Activated CD4-positive, alpha-beta T cell treated with anti-CD3 and anti-CD28 coated beads, Interleukin-2, amount 50 U/mL, for 24 hours (primary cell): ENCODE measurements around the gene ITPR1.
"Not testable (repeated sequence)": the region's sequence is repeated elsewhere in the genome, so short reads cannot be mapped to it uniquely, and the experiment has no call there.

Source experiments
- DNase-seq, 2 donors: peaks; one replicate each; pipeline ENCODE4 v3.0.0-alpha.2; 2020; ENCODE audit warnings: low read depth in 1 of 2, low spot score in 1 of 2

Gene ITPR1

DNA sequence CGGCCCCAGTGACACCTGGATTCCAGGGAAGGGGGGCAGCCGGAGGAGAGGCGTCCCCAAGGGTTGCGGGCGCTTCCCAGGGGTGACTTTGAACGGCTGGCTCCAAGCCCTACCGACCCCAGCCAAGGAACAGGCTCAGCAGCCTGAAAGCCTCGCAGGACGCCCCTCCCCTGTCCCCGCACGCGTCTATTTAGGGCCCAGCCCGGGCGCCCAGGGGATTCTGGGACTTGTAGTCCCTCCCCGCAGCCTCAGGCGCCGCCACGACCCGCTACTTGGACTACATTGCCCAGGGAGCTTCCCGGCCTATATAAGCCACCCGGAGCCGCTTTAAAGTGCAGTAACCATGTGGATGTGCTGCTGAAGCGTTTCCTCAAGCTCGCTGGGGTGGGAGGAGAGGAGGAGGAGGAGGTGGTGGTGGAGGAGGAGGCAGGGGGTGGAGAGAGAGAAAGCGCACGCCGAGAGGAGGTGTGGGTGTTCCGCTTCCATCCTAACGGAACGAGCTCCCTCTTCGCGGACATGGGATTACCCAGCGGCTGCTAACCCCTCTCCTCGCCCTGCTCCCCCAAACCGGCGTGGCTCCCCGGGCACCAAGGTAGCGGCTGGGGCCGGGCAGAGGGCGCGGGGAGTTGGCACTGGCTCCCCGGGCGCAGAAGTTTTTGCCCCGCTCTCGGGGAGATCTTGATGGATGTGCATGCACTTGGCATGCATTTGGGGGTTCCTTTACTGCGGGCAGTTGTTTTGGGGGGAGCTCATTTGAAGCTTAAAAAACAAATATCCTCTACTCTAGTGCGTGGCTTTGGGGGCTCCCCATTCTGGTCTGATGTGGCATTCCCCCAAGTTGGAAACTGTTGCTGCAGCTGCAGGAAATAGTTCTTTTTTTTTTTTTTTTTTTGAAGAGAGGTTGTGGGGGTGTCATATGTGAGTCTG lies at the start of gene ITPR1:
Gene ITPR1, plus strand, starts transcription at position 335 of the 927 bp plus-strand sequence. CDS start 23,144 bp downstream, outside the sequence.
- peak; percentile 96 to 99 for DNase-seq

GRCh38 chr3:4447295-4447999 lies 45.7 kb upstream of the ITPR1 start:
- no peak for DNase-seq

DNA sequence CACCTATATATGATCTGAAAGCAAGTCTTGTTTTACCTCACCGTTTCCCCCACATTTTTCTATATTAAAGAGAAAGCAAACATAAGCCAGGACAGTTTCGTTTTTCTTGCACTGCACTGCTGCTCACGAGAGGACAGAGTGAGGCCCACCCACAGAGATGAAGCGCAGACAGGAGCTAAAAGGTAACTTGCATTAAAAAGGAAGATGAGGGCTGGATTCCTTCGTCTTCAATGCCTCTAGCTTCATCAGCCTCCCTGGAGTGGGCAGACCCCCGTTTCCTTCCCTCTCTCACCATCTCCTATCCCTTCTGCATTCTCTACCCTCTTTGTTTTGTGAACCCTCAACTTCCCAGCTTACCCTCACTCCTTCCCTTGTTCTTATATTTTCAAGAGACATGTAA lies 45.0 kb upstream of the ITPR1 start:
- no peak for DNase-seq

DNA sequence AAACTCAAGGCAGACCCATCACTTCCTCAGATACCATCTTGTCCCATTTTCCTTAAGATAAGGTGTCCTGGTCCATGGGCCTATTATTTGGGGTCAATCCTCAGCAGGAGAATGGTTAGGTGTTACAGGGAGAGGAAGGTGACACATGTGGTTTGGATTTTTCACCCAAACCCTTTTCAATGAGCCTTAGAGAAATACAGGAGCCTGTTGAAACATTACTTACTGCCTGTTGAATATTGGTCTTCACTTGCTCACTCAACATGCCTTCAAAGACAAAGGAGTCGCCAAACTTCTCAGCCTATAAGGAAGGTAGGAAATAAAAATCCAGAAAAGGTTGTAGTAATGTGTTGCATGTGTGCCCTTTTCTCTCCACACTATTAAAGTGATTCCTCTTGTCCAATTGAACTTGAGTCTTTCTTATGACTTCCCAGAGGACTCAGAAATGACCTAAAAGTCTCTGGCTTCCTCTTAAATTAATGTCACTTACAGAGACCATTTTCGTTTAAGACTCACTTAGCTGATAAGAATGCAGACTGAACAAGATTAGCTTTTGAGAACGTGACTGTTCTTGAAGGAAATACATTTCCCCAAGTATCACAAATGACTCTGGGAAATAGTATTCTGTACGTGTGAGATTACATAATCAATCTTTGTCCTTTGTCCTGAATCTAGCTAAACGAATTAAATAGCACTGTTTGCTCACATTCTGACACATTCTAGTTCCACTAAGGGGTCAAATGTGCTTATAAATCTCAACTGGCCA lies 43.9 kb upstream of the ITPR1 start:
- no peak for DNase-seq

- DNase-seq: no peak
These were observed 39.0 kb upstream of the ITPR1 start for GRCh38 chr3:4454142-4454541.

DNA sequence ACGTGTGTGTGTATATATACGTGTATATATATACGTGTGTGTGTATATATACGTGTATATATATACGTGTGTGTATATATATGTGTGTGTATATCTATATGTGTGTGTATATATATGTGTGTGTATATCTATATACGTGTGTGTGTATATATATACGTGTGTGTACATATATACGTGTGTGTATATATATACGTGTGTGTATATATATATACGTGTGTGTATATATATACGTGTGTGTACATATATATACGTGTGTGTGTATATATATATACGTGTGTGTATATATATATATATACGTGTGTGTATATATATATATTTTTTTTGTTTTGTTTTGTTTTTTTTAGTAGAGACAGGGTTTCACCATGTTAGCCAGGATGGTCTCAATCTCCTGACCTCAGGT lies 36.4 kb upstream of the ITPR1 start:
- DNase-seq: not testable (repeated sequence)

DNA sequence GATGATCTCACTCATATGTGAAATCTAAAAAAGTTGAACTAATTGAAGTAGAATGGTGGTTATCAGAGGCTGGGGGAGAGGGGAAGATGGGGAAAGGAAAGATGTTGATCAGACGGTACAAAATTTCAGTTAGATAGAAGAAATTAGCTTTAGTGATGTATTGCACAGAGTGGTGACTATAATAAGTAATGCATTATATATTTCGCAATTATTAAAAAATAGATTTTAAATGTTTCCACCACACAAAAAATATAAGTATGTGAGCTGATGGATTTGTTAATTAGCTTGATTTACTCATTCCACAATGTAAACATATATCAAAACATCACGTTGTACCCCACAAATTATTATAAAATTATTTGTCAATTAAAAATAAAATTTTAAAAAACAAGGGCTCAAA lies 34.2 kb upstream of the ITPR1 start:
- DNase-seq: no peak

- DNase-seq: no peak
These were observed 32.8 kb upstream of the ITPR1 start for GRCh38 chr3:4460334-4460733.

GRCh38 chr3:4461468-4462090 lies 31.6 kb upstream of the ITPR1 start:
- DNase-seq: no peak

GRCh38 chr3:4462369-4463040 lies 30.6 kb upstream of the ITPR1 start:
- DNase-seq: no peak

GRCh38 chr3:4464576-4464975 lies 28.6 kb upstream of the ITPR1 start:
- no peak for DNase-seq

GRCh38 chr3:4466741-4467521 lies 26.2 kb upstream of the ITPR1 start, which contains the start of gene SUMF1:
TSS of gene SUMF1 (minus strand) at chr3:4467269. CDS start at chr3:4467245, 24 bp downstream.
- DNase-seq: peak; percentile 53 to 65

GRCh38 chr3:4467522-4467867 lies 25.7 kb upstream of the ITPR1 start:
- no peak for DNase-seq

DNA sequence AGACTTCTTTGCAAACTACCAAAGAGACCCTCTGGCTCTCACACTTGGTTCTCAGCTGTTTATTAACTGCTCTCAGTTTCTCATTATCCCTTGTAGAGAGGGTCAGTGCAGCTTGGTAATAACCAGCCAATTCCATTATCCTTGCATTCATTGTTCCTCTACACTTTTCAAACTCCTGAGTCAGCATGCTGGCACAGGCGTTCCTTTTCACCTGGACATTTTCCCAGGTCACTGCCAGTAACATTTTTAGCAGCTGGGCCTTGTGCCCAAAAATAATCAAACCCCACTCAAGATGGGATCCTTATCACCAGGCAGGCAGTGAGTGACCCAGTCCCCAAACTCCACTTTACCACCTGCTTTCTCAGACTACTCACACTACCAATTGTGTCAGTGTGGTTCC lies 21.2 kb upstream of the ITPR1 start:
- DNase-seq: no peak

DNA sequence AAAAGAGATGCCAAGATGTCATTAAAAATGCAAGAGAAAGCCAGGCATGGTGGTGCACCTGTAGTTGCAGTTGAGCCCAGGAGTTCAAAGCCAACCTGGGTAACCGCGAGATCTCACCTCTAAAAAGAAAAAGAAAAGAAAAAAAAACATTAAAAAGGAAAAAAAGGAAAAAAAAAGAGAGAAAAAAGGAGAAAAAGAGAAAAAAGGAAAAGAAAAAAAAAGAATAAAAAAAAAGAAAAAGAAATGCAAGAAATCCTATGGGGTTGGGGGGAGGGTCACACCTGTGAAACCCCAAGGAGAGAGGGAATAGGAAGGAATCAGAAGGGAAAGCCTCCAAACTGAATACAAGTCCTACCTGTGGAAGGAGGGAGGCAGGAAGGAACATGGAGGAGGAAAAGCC lies 20.8 kb upstream of the ITPR1 start:
- no peak for DNase-seq

DNA sequence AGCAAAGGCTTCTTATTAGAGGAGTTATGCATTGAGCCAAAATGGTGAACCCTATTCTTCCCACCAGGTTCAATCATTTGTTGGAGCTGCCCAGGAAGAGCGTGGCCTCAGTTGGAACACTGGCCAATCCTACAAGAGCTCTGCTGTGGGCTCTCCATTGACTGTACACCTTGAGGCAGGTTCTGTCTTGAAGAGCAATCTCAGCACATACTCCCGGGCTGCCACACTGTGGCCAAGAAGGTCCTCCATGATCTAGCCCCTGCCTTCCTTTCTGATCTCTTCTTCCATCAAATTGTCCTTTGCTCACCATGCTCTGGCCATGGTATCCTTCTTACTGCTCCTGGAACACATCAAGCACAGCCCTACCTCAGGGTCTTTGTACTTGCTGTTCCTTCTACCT lies 20.4 kb upstream of the ITPR1 start:
- DNase-seq: no peak

GRCh38 chr3:4474683-4475490 lies 18.3 kb upstream of the ITPR1 start:
- DNase-seq: no peak

DNA sequence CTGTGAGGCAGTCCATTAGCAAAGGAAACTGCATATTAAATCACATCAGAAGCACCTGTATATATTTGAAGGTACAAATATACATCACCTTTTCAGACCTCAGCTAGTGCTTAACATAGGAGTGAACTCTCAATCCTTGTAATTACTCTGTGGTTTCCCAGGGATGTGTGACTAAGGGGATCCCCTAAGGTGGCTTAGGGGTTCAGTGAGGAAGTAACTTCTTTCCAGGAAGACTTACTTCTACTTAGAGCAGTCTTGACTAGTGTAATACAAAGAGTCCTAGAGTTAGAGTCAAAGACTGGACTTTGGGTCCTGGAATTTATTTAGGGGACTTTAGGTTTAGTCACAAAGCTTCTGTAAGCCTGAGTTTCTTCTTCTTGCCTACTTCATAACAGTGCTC lies 17.3 kb upstream of the ITPR1 start:
- DNase-seq: no peak

DNA sequence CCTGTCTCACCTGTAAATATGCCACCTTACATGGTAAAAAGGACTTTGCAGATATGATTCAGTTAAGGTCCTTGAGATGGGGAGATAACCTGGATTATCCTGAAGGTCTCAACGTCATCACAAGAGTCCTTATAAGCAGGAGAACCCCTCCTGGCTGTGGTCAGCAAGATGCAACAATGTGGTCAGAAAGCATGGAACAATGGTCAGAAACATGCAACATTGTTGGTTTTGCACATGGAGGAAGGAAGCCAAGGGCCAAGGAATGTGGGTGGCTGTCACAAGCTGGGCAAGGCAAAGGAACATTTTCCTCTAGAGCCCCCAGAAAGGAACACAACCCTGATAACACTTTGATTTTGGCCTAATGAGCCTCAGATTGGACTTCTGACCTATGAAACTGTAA lies 16.7 kb upstream of the ITPR1 start:
- DNase-seq: no peak
